Femur (tissue), 1 donor: ENCODE measurements around the gene CABYR.

Source experiments
- DNase-seq: peaks from one replicate; pipeline ENCODE4 v3.0.0-alpha.2; 2017

Gene CABYR

GRCh38 chr18:24138789-24139616, at the start of gene CABYR:
CABYR (plus strand) TSS chr18:24139062; CDS start chr18:24143115, 4,053 bp downstream.
- peak; percentile 86 for DNase-seq

DNA sequence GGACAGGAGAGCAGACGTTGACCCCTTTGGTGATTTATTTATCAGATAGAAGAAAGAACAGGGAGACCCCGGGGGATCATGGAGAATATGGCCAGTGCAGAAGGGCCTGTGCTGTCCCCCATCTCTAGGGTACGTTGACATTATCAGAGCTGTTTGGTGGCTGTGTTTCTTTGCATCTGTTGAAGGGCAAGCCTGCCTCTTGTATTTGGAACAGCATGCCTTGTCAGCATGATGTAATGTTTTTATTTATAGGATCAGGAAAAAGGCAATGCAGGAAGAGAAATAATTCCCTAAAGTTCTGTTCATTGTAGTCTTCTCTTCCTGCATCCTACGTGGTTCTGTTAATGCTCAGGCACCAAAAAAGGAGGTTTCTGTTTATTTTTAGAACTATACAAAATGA, 49.8 kb upstream of the CABYR start:
- DNase-seq = no peak

GRCh38 chr18:24089515-24090337, 49.1 kb upstream of the CABYR start:
- no peak for DNase-seq

- DNase-seq = no peak
Measured at GRCh38 chr18:24090876-24091275, 48.0 kb upstream of the CABYR start.

GRCh38 chr18:24094561-24094960, 44.3 kb upstream of the CABYR start:
- no peak for DNase-seq

DNA sequence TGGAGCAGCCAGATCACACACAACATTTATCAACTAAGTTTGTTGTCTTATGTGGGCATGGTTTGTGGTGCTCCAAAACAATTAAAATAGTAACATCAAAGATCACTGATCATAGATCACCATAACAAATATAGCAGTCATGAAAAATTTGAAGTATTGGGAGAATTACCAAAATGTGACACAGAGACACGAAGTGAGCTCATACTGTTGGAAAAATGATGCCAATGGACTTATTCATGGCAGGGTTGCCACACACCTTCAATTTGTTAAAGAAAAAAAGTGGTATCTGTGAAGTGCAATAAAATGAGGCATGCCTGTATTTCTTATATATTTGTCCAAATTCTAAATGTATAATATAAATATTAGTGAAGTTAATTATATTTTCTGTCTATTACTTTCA, 42.9 kb upstream of the CABYR start:
- DNase-seq = no peak

GRCh38 chr18:24103320-24104021, 35.4 kb upstream of the CABYR start:
- no peak for DNase-seq

- no peak for DNase-seq
Measured at GRCh38 chr18:24104486-24104885, 34.4 kb upstream of the CABYR start.

DNA sequence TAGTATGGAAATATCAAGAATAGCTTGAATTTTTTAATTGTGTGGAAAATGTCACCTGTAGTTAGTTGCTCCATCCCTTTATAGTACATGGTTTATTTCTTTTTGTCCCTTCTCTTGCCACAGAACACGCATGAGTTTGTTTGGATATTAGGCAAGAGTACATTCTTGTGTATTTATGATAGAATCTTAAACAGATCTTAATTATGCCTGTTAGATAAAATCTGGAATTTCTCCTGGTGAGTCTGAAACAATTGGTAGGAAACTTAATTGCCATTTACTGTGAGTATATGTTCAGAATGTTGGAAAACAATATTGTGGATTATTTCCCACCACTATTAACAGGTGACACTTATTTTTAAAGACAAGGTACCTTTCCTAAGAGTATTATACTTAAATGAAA, 30.2 kb upstream of the CABYR start:
- DNase-seq = no peak

DNA sequence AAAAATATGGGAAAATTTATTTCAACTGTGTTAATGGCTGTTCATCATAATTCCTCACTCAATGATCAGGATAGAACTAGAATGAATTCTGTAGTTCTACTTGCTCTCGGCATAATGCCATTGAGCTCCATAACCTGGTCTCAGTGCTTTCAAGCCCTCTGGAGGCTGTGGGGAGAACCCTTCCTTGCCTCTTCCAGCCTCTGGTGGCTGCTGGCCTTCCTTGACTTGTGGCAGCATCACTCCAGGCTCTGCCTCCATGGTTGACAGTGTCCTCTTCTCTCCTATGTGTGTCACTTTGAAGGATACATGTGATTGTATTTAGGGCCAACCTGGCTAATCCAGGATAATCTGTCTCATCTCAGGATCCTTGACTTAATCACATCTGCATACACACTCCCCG, 26.9 kb upstream of the CABYR start:
- DNase-seq = no peak

GRCh38 chr18:24112464-24112863, 26.4 kb upstream of the CABYR start:
- DNase-seq = no peak

GRCh38 chr18:24112874-24113615, 25.8 kb upstream of the CABYR start:
- DNase-seq = no peak

DNA sequence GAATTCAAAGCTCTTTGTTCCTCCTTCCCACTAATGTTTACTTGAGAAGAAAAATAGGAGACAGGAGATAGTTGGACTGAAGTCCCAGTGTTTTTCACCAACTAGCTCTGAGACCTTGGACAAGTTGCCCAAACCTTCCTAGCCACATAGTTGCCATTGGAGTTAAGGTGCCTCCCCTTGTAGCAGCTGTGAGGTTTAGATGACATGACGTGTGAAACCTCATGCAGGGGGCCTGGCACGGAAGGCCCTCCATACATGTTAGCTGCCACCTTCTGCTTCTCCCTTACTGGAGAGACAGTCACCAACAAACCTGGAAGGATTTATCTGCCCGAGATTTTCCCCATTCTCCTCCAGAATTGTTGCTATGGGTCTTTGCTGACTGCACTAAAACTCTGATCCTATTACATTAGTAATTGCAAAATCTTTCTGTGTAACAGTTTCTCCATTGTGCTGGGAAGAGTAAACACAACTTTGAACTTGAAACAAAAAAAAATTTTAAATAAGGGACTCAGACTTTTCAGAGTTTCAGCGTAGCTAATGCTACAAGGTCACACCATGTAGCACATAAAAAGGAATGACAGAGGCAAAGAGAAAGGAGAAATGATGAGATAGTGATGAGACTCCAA, 23.8 kb upstream of the CABYR start:
- no peak for DNase-seq

- no peak for DNase-seq
Measured at GRCh38 chr18:24115628-24116027, 23.2 kb upstream of the CABYR start.

DNA sequence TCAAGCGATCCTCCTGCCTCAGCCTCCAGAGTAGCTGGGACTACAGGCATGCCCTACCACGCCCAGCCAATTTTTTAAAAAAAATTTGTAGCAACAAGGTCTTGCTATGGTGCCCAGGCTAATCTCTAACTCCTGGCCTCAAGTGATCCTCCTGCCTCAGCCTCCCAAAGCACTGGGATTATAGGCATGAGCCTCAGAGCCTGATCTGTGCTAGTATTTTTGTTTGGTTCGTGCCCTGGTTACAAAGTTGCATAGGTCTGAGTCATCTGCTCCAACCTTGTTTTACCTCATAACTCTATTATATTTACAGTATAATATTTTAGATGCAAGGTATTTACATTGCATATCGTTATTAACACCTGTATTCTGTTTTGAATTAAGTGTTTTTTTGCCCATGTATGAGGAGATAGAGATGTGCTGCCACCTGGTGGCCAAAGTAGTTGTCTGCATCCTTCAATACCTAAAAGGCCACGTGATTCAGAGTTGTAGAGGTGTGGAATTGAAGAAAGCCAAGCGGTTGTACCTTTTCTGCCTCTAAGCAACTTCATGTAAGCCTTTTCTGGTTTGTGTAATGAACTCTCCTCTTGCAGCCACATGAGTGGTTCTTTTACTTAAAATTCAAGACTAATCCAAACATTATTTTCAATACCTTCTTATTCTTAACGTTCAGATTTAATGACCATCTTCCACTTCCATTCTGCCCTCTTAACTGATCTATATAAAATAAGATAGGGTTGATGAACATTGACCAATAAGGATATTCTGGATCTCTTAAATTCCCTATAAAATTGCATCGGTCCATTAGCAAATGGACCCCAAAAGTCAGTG, 19.9 kb upstream of the CABYR start:
- peak; percentile 69 for DNase-seq

DNA sequence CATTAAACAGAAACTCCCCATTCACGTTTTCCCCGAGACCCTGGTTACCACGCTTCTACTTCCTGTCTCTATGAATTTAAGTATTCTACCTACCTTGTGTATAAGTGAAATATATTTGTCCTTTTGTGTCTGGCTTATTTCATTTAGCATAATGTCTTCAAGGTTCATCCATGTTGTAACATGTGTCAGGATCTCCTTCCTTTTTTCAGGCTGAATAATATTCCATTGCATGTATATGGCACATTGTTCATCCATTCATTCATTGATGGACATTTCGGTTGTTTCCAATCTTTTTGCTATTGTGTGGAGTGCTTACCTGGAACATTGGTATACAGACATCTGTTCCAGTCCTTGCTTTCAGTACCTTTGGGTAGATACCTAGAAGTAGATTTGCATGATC, 18.2 kb upstream of the CABYR start:
- DNase-seq = no peak

DNA sequence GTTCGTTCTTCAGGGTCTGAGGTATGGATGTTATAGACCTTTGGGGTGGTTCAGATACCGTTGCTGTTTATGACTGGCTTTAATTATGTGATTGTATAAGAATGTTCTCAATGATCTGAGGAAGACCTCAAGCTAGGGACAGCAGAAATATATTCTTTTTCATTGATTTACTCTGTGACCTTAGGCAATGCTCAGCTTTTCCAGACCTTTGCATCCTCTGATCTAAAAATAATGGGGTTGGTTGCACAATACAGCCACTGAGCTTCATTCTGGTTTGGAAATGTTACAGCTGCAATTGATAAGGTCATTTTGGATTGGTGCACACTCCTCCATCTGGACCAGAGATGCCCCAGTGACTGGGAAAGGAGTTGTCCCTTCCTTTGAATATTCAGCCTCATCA, 17.2 kb upstream of the CABYR start:
- no peak for DNase-seq

- DNase-seq = no peak
Measured at GRCh38 chr18:24126155-24126961, 12.5 kb upstream of the CABYR start.

- no peak for DNase-seq
Measured at GRCh38 chr18:24127735-24128134, 11.1 kb upstream of the CABYR start.

GRCh38 chr18:24128700-24129099, 10.2 kb upstream of the CABYR start:
- DNase-seq = no peak
